ENCODE data around the gene ZEB1.

Gene ZEB1

Small RNAs within 50 kb of the gene (small RNA-seq; reads per million reads assigned to genes)
- 0 reads per million in 2 experiments for gene SPTLC1P1
